GM12878 (cell line): Measurements from ENCODE around the gene ZNF679. TPM values are rescaled to one million over a fixed set of nuclear protein-coding genes. Genes with fewer than 3 reads are reported as not detected.
"Not testable (repeated sequence)": the region's sequence is repeated elsewhere in the genome, so short reads cannot be mapped to it uniquely, and the experiment has no call there.

ENCODE experiments used
- ATAC-seq: fragments of 200-7000 bp; cut with Tn5 transposase; 3 replicates; pipeline ENCODE4 v1.9.1; 2020; ENCODE audit warnings: mild to moderate bottlenecking, moderate library complexity
- BruUV-seq: library from RNA; stranded (reverse); fragments of 400-500 nt; replicated peaks from 2 replicates; lab custom pipeline; 2021; lab: Mats Ljungman, UMichigan
- CTCF ChIA-PET: fragments of 300-600 bp; sonication (Branson Sonifier 250); formaldehyde crosslinking; extraction: SDS; loops from one replicate; lab custom pipeline; 2021; ENCODE audit warnings: inconsistent platforms; lab: Yijun Ruan, JAX
- POLR2A ChIA-PET: fragments of 350-600 bp; formaldehyde crosslinking; extraction: SDS; loops from one replicate; lab custom pipeline; 2021; ENCODE audit warnings: inconsistent platforms; lab: Charles Lee
- RAD21 ChIA-PET: fragments of 300-600 bp; sonication (Branson Sonifier 250); formaldehyde crosslinking; loops from one replicate; lab custom pipeline; 2023; ENCODE audit warnings: antibody characterized with exemption; ENCODE audit not compliant: unreplicated experiment; lab: Charles Lee
- SMC1A ChIA-PET: fragments of 300-600 bp; sonication (Branson Sonifier 250); formaldehyde crosslinking; loops from one replicate; lab custom pipeline; 2023; ENCODE audit not compliant: unreplicated experiment, uncharacterized antibody; lab: Charles Lee
- DNase-seq: peaks from one replicate; pipeline ENCODE4 v3.0.0-alpha.2; 2011; ENCODE audit warnings: low read depth, low spot score
- FAIRE-seq: peaks from 3 replicates; lab custom pipeline; 2011; peaks lifted over from hg19 to GRCh38; lab: Jason Lieb, UNC
- H2AFZ ChIP-seq: 2 replicates; pipeline ENCODE4 v1.6.0; 2011; ENCODE audit warnings: low read depth, low read length, control low read depth; ENCODE audit not compliant: control insufficient read depth
- H3K27ac ChIP-seq: 2 replicates; pipeline ENCODE4 v1.5.1; 2011; ENCODE audit warnings: control low read depth; ENCODE audit not compliant: control insufficient read depth, insufficient read depth
- H3K27me3 ChIP-seq, 2 experiments: replicated peaks in 1 of 2; 2 replicates each; pipeline versions ENCODE4 v1.6.0 to v1.6.1; 2011; ENCODE audit warnings: low read length in 1 of 2; ENCODE audit not compliant: control insufficient read depth in 2 of 2, insufficient read depth in 2 of 2
- H3K36me3 ChIP-seq, 2 experiments: 2 replicates each; pipeline ENCODE4 v1.5.1; 2011; ENCODE audit warnings: low read length in 1 of 2; ENCODE audit not compliant: control insufficient read depth in 2 of 2, insufficient read depth in 2 of 2
- H3K4me1 ChIP-seq: 2 replicates; pipeline ENCODE4 v1.6.1; 2011; ENCODE audit warnings: mild to moderate bottlenecking, low read length, moderate library complexity, mixed read lengths; ENCODE audit not compliant: control insufficient read depth, insufficient read depth
- H3K4me2 ChIP-seq: 2 replicates; pipeline ENCODE4 v1.6.0; 2011; ENCODE audit warnings: control low read depth; ENCODE audit not compliant: control insufficient read depth, insufficient read depth
- H3K4me3 ChIP-seq: fragments of 200-600 bp; sonication (generic); 2 replicates; pipeline ENCODE4 v1.5.1; 2016
- H3K79me2 ChIP-seq: 2 replicates; pipeline ENCODE4 v1.6.0; 2011; ENCODE audit warnings: low read length; ENCODE audit not compliant: control insufficient read depth, insufficient read depth
- H3K9ac ChIP-seq: 2 replicates; pipeline ENCODE4 v1.8.0; 2011; ENCODE audit warnings: low read length, control low read depth, mixed read lengths; ENCODE audit not compliant: control insufficient read depth, insufficient read depth
- H3K9me3 ChIP-seq: replicated peaks from 3 replicates; pipeline ENCODE4 v1.5.1; 2011; ENCODE audit warnings: mild to moderate bottlenecking, low read length; ENCODE audit not compliant: control insufficient read depth, insufficient read depth
- H4K20me1 ChIP-seq: 2 replicates; pipeline ENCODE4 v1.6.0; 2011; ENCODE audit not compliant: control insufficient read depth, insufficient read depth
- KLF5 ChIP-seq: fragments of 450-650 bp; IDR thresholded peaks from 2 replicates; pipeline ENCODE4 v1.6.1; 2014; ENCODE audit warnings: mild to moderate bottlenecking; ENCODE audit not compliant: partially characterized antibody
- TARDBP ChIP-seq: IDR thresholded peaks from 2 replicates; pipeline ENCODE4 v1.6.1; 2016; ENCODE audit warnings: borderline replicate concordance
- TCF7 ChIP-seq: IDR thresholded peaks from 2 replicates; pipeline ENCODE4 v1.6.1; 2014; ENCODE audit warnings: antibody characterized with exemption, borderline replicate concordance
- WRNIP1 ChIP-seq: IDR thresholded peaks from 2 replicates; pipeline ENCODE4 v1.6.1; 2011; ENCODE audit warnings: low read depth, low read length, improper control_type of control experiment, borderline replicate concordance
- ZNF274 ChIP-seq: IDR thresholded peaks from one replicate; pipeline ENCODE4 v1.8.0; 2011; ENCODE audit not compliant: insufficient read length, insufficient read depth
- WGBS: methylation state at CpG from one replicate; pipeline ENCODE4 v1.1.6; 2016; ENCODE audit warnings: low lambda C conversion rate; ENCODE audit not compliant: insufficient replicate concordance, insufficient coverage; ENCODE audit errors: missing lambda C conversion rate; 5-methylcytosine and 5-hydroxymethylcytosine counted together
- in situ Hi-C: fragments of 300-500 bp; cut with MboI; formaldehyde crosslinking; loops from 9 replicates; pipeline ENCODE4 v1.14.3; 2018; ENCODE audit warnings: mixed read lengths
- intact Hi-C: fragments of 100-400 bp; cut with micrococcal nuclease; formaldehyde crosslinking; loops from one replicate; pipeline ENCODE4 v1.14.2; 2022; ENCODE audit not compliant: unreplicated experiment
- polyA plus RNA-seq, 11 experiments: library from polyadenylated mRNA; depleted of rRNA in 4 of 11; unstranded in 6 of 11; stranded (reverse) in 5 of 11; fragments of >200 nt; fragmentation: Nextera tagmentation in 4 of 11; fragmentation: Illumina TruSeq in 1 of 11; extraction: Ambion mirVana in 4 of 11; extraction: Trizol in 1 of 11; gene quantifications; 1 replicate in 1 of 11; 2 replicates in 10 of 11; pipeline versions ENCODE4 v1.2.1 to v1.2.3, GENCODE V29; 2011 to 2016; ENCODE audit warnings: inconsistent platforms in 2 of 11, missing spikeins in 2 of 11, low read depth in 1 of 11
- total RNA-seq, 4 experiments: library from RNA; depleted of rRNA in 3 of 4; stranded (reverse); fragments of >200 nt in 3 of 4; fragmentation: Illumina TruSeq in 1 of 4; extraction: Trizol in 1 of 4; gene quantifications; 2 replicates each; pipeline versions ENCODE4 v1.2.1 to v1.2.3, GENCODE V29; 2013 to 2021

ZNF679 gene
- total and polyA plus RNA-seq, 10 of the 15 experiments (the other 5 are each of a cell fraction or from before 2014, with no cell fraction given) = not detected

- no TSS peak for BruUV-seq
- in situ Hi-C loops = no loop called here
- SMC1A ChIA-PET = no interaction called here
These were observed 21.4 kb upstream of the ZNF679 start, which contains the start of gene ZNF735 for GRCh38 chr7:64206903-64207302. Gene ZNF735, plus strand, starts transcription at chr7:64207203. Its CDS starts 0 bp downstream, at chr7:64207203.

GRCh38 chr7:64219710-64220298 lies 8.5 kb upstream of the ZNF679 start:
- H3K9me3 ChIP-seq, H3K9ac ChIP-seq, H3K27ac ChIP-seq, FAIRE-seq, BruUV-seq, H3K36me3 ChIP-seq, H3K4me2 ChIP-seq, H3K4me3 ChIP-seq, RAD21 ChIA-PET, ATAC-seq, in situ Hi-C loops, DNase-seq, H2AFZ ChIP-seq, H3K79me2 ChIP-seq, CTCF ChIA-PET, H3K27me3 ChIP-seq, intact Hi-C loops, H4K20me1 ChIP-seq, SMC1A ChIA-PET, H3K4me1 ChIP-seq, POLR2A ChIA-PET: not testable (repeated sequence)
- 8% methylated on average over 5 of the region's 5 CpGs for WGBS
- TF ChIP-seq ZNF274 = peak; percentile 41

More at GRCh38 chr7:64206903-64207302, 21.4 kb upstream of the ZNF679 start, which contains the start of gene ZNF735:
- H2AFZ ChIP-seq = no peak within 1 kb of the TSS
- intact Hi-C loops = no loop called here
- ChIA-PET POLR2A (no interaction called here), RAD21 (no interaction called here), CTCF (no interaction called here)
- H3K36me3 ChIP-seq = no peaks in the 10 kb centered on the region
- no peak for FAIRE-seq
- no peak for DNase-seq
- TF ChIP-seq WRNIP1 (no peak), KLF5 (no peak), TARDBP (no peak), TCF7 (no peak)
- no peak within 1 kb of the TSS for H3K9ac ChIP-seq
- H3K27ac ChIP-seq = no peak within 1 kb of the TSS
- H3K9me3 ChIP-seq = no peaks in the 10 kb centered on the region
- no peak within 1 kb of the TSS for H3K4me3 ChIP-seq
- H3K4me1 ChIP-seq = no peaks in the 10 kb centered on the region
- H3K4me2 ChIP-seq = no peak within 1 kb of the TSS
- no peaks in the 10 kb centered on the region for H3K27me3 ChIP-seq
- no peak for ATAC-seq
- H4K20me1 ChIP-seq = no peaks in the 10 kb centered on the region
- 42% methylated on average over 13 of the region's 13 CpGs for WGBS
- no peaks in the 10 kb centered on the region for H3K79me2 ChIP-seq
